Smooth muscle cell (in vitro differentiated cells): ENCODE results near the gene MCRS1. TPM values are rescaled to one million over a fixed set of nuclear protein-coding genes. Genes with fewer than 3 reads are reported as not detected.

Source experiments
- DNase-seq: peaks from one replicate; lab custom pipeline; 2025; ENCODE audit not compliant: unreplicated experiment; lab: John Stamatoyannopoulos, UW
- H2AFZ ChIP-seq: fragments of 200-600 bp; sonication (generic); 2 replicates; pipeline ENCODE4 v1.6.0; 2016; ENCODE audit warnings: antibody characterized with exemption, low read depth, mild to moderate bottlenecking
- H3F3A ChIP-seq: fragments of 200-600 bp; sonication (generic); 2 replicates; pipeline ENCODE4 v1.6.0; 2017; ENCODE audit warnings: antibody characterized with exemption, low read depth
- H3K27ac ChIP-seq: fragments of 200-600 bp; sonication (generic); 2 replicates; pipeline ENCODE4 v1.5.1; 2016; ENCODE audit warnings: low read depth, mild to moderate bottlenecking
- H3K27me3 ChIP-seq: fragments of 200-600 bp; sonication (generic); 2 replicates; pipeline ENCODE4 v1.6.1; 2016; ENCODE audit warnings: low read depth, mild to moderate bottlenecking
- H3K36me3 ChIP-seq: fragments of 200-600 bp; sonication (generic); 2 replicates; pipeline ENCODE4 v1.5.1; 2016; ENCODE audit warnings: low read depth
- H3K4me1 ChIP-seq: fragments of 200-600 bp; sonication (generic); 2 replicates; pipeline ENCODE4 v1.5.1; 2016; ENCODE audit warnings: low read depth
- H3K4me2 ChIP-seq: fragments of 200-600 bp; sonication (generic); 2 replicates; pipeline ENCODE4 v1.6.0; 2016; ENCODE audit warnings: mild to moderate bottlenecking
- H3K4me3 ChIP-seq: fragments of 200-600 bp; sonication (generic); 2 replicates; pipeline ENCODE4 v1.5.1; 2016; ENCODE audit warnings: mild to moderate bottlenecking
- H3K79me2 ChIP-seq: fragments of 200-600 bp; sonication (generic); 2 replicates; pipeline ENCODE4 v1.6.0; 2016; ENCODE audit warnings: low read depth, mild to moderate bottlenecking
- H3K9ac ChIP-seq: fragments of 200-600 bp; sonication (generic); 2 replicates; pipeline ENCODE4 v1.6.0; 2016; ENCODE audit warnings: low read depth
- H3K9me3 ChIP-seq: fragments of 200-600 bp; sonication (generic); replicated peaks from 2 replicates; pipeline ENCODE4 v1.5.1; 2016; ENCODE audit warnings: low read depth
- H4K20me1 ChIP-seq: fragments of 200-600 bp; sonication (generic); 2 replicates; pipeline ENCODE4 v1.6.0; 2016; ENCODE audit warnings: low read depth
- WGBS: methylation state at CpG from one replicate; pipeline ENCODE4 v1.1.7; 2016; ENCODE audit warnings: low lambda C conversion rate; 5-methylcytosine and 5-hydroxymethylcytosine counted together
- polyA plus RNA-seq: library from polyadenylated mRNA; unstranded; fragments of >200 nt; fragmentation: Nextera tagmentation; extraction: Ambion mirVana; gene quantifications from 2 replicates; pipeline ENCODE4 v1.2.1, GENCODE V29; 2016
- total RNA-seq: library from RNA; depleted of rRNA; stranded (reverse); fragments of >200 nt; gene quantifications from 2 replicates; pipeline ENCODE4 v1.2.3, GENCODE V29; 2014
- TF ChIP-seq, protein P1 (sequence below): fragments of 200-600 bp; sonication (generic); IDR thresholded peaks from 2 replicates; pipeline ENCODE4 v1.5.1; 2017; ENCODE audit warnings: borderline replicate concordance, mild to moderate bottlenecking, antibody characterized with exemption; ENCODE audit not compliant: insufficient read depth, poor library complexity, severe bottlenecking

MCRS1 gene
- total and polyA plus RNA-seq, 2 experiments from 2014 or later, result 41.4 to 54.4 TPM

DNA sequence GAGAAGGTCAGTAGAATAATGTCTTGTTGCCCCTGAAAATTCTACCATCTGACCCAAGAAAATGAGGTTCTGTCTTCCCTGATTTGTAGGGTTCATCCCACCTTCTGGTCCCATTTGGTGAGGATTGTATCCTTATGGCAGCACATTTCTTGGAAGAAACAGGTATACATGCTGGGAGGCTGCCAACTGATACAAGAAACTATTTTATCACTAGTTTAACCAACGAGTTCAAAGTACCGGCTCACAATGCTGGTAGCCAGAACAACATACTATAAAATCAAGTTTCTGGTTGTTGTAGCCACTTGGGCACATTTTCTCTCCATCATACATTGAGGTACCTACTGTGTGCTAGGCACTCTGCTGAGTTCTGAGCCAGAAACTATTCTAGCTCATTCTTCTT is 36.2 kb downstream of the MCRS1 start:
- no peaks in the 10 kb centered on the region for H3K4me1 ChIP-seq
- no peak overlapping the region for H2AFZ ChIP-seq
- no peaks in the 10 kb centered on the region for H4K20me1 ChIP-seq
- no peaks in the 10 kb centered on the region for H3K79me2 ChIP-seq
- H3K27me3 ChIP-seq, result peaks cover 22% of the 10 kb centered on the region
- TF ChIP-seq, protein P1, sequence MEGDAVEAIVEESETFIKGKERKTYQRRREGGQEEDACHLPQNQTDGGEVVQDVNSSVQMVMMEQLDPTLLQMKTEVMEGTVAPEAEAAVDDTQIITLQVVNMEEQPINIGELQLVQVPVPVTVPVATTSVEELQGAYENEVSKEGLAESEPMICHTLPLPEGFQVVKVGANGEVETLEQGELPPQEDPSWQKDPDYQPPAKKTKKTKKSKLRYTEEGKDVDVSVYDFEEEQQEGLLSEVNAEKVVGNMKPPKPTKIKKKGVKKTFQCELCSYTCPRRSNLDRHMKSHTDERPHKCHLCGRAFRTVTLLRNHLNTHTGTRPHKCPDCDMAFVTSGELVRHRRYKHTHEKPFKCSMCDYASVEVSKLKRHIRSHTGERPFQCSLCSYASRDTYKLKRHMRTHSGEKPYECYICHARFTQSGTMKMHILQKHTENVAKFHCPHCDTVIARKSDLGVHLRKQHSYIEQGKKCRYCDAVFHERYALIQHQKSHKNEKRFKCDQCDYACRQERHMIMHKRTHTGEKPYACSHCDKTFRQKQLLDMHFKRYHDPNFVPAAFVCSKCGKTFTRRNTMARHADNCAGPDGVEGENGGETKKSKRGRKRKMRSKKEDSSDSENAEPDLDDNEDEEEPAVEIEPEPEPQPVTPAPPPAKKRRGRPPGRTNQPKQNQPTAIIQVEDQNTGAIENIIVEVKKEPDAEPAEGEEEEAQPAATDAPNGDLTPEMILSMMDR, result no peak
- H3K9me3 ChIP-seq, result no peaks in the 10 kb centered on the region
- WGBS, result 86% methylated on average over 2 of the region's 2 CpGs
- H3K9ac ChIP-seq, result no peak overlapping the region
- H3K4me3 ChIP-seq, result no peak overlapping the region
- DNase-seq, result no peak
- no peaks in the 10 kb centered on the region for H3F3A ChIP-seq
- no peak overlapping the region for H3K27ac ChIP-seq
- no peaks in the 10 kb centered on the region for H3K36me3 ChIP-seq
- H3K4me2 ChIP-seq, result no peak overlapping the region

DNA sequence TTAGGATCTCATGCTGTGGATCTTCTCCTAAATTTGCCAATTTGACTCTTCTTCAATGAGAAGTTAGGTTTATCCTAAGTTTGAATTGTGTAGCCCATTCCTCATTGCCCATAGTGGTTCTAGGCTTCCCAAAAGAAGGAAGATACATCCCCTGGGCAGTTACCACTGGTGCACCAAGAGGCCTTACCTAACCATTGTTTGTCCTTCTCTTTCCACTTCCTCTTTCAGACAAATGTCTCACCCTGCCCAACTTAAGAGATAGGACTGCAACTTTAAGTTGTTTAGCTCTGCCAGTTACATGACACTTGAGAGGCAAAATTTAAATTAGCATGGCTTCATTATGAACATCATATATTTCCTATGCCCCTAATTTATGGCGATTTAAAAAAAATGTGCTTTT is 38.5 kb downstream of the MCRS1 start:
- DNase-seq, result no peak
- Histone ChIP-seq H3K9me3 (no peaks in the 10 kb centered on the region), H3K79me2 (no peaks in the 10 kb centered on the region), H3K4me2 (no peak overlapping the region), H3K4me1 (no peaks in the 10 kb centered on the region), H3K4me3 (no peak overlapping the region), H3K36me3 (peaks cover 15% of the 10 kb centered on the region), H3K27ac (no peak overlapping the region), H3K27me3 (no peaks in the 10 kb centered on the region), H3K9ac (no peak overlapping the region), H4K20me1 (no peaks in the 10 kb centered on the region), H2AFZ (no peak overlapping the region), H3F3A (no peaks in the 10 kb centered on the region)
- TF ChIP-seq, protein P1, result no peak
- WGBS, result 88% methylated on average over 1 of the region's 1 CpG

DNA sequence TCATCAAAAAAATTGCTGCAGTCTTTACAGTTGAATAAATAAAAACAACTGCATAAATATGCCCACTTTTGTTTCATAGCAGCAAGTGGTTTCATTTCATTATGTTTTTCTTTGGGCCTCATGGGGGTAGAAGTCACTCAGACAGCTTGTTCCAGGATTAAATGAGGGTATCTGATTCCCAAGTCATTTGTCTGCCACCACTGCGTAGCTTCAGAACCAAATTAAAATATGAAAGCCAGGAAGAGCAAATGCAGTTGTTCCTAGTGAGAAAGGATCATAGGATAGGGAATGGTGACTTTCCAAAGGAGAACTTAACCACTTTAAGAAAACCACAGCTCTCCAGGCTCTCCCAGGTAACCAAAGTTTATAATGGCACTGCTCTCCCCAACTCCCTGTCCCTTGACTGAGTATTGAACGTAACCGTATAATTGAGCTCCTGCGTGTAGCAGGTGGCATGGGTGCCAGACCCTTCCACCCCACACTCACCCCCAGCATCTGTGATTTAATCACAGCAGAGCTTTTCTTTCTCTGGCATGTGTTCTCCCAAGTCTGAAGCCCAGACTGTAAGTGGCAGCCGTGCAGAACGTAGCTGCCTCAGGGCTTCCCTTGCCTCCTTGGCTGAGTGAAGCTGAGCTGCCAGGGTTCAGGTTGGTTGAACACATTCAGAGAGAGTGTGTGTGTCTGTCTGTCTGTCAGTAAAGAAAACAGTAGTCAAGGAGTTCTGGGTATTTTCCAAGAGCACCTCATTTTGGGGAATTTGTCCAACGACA is 40.4 kb downstream of the MCRS1 start:
- Histone ChIP-seq H3K79me2 (no peaks in the 10 kb centered on the region), H3K4me2 (no peak overlapping the region), H3K9me3 (no peaks in the 10 kb centered on the region), H3K36me3 (peaks cover 15% of the 10 kb centered on the region), H3K9ac (no peak overlapping the region), H3K4me1 (no peaks in the 10 kb centered on the region), H4K20me1 (no peaks in the 10 kb centered on the region), H3K4me3 (no peak overlapping the region), H3K27ac (no peak overlapping the region), H3F3A (no peaks in the 10 kb centered on the region), H2AFZ (no peak overlapping the region), H3K27me3 (no peaks in the 10 kb centered on the region)
- TF ChIP-seq, protein P1, result no peak
- WGBS, result 98% methylated on average over 7 of the region's 7 CpGs
- no peak for DNase-seq

DNA sequence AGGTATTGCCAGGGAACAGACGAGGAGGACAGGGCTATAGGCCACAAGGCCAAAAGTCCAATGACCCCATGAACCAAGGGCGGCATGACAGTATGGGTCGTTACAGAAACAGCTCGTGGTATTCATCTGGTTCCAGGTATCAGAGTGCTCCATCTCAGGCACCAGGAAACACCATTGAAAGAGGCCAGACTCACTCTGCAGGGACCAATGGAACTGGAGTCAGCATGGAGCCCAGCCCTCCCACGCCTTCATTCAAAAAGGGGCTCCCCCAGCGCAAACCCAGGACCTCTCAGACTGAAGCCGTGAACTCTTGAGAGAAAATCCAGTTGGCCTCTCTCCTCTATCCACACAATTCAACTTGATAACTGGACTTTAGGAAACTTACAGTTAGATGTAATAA is 42.0 kb downstream of the MCRS1 start:
- Histone ChIP-seq H2AFZ (no peak overlapping the region), H3K4me3 (no peak overlapping the region), H3K4me1 (no peaks in the 10 kb centered on the region), H3F3A (no peaks in the 10 kb centered on the region), H3K27ac (no peak overlapping the region), H3K79me2 (no peaks in the 10 kb centered on the region), H3K9me3 (no peaks in the 10 kb centered on the region), H4K20me1 (no peaks in the 10 kb centered on the region), H3K9ac (no peak overlapping the region), H3K27me3 (no peaks in the 10 kb centered on the region), H3K36me3 (peaks cover 15% of the 10 kb centered on the region), H3K4me2 (no peak overlapping the region)
- TF ChIP-seq, protein P1, result no peak
- WGBS, result 97% methylated on average over 7 of the region's 7 CpGs
- no peak for DNase-seq
